ENCODE results near the gene CDH13.

DNA sequence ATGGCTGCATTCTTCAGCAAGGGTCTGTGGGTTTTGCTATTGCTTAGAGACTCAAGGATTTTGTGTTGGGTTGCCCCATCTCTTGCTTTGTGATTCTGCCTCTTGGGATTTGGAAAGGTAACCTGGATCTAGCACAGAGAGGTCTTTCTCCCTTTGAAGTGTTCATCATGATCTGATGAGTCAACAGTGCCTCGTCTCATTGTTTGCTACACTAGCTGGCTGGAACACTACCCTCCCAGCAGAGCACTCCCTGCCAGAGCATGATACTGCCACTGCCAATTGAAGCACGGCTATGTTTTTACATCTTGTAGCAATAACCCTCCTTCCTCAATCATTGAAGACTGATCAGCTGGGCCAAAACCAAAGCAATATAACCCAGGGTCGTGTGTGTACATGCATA lies 361.0 kb downstream of the CDH13 start:
- TF ChIP-seq EZH2 (IDR thresholded peaks at IDR 0.05; ENCODE audit: low read length, missing control alignments), result no peak
- TF ChIP-seq, protein P1, sequence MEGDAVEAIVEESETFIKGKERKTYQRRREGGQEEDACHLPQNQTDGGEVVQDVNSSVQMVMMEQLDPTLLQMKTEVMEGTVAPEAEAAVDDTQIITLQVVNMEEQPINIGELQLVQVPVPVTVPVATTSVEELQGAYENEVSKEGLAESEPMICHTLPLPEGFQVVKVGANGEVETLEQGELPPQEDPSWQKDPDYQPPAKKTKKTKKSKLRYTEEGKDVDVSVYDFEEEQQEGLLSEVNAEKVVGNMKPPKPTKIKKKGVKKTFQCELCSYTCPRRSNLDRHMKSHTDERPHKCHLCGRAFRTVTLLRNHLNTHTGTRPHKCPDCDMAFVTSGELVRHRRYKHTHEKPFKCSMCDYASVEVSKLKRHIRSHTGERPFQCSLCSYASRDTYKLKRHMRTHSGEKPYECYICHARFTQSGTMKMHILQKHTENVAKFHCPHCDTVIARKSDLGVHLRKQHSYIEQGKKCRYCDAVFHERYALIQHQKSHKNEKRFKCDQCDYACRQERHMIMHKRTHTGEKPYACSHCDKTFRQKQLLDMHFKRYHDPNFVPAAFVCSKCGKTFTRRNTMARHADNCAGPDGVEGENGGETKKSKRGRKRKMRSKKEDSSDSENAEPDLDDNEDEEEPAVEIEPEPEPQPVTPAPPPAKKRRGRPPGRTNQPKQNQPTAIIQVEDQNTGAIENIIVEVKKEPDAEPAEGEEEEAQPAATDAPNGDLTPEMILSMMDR (conservative IDR thresholded peaks at IDR 0.05 in 1 of 2, IDR thresholded peaks at IDR 0.05 in 1 of 2; ENCODE audit: low read depth in 1 of 2, low read length in 2 of 2), result no peak

All from fibroblast of lung (primary cell).